ENCODE measurements around the gene BACH2.
A peak's percentile ranks its signal among the peaks of the same experiment; 100 is the strongest.
"Not testable (repeated sequence)": the region's sequence is repeated elsewhere in the genome, so short reads cannot be mapped to it uniquely, and the experiment has no call there.

The BACH2 gene

DNA sequence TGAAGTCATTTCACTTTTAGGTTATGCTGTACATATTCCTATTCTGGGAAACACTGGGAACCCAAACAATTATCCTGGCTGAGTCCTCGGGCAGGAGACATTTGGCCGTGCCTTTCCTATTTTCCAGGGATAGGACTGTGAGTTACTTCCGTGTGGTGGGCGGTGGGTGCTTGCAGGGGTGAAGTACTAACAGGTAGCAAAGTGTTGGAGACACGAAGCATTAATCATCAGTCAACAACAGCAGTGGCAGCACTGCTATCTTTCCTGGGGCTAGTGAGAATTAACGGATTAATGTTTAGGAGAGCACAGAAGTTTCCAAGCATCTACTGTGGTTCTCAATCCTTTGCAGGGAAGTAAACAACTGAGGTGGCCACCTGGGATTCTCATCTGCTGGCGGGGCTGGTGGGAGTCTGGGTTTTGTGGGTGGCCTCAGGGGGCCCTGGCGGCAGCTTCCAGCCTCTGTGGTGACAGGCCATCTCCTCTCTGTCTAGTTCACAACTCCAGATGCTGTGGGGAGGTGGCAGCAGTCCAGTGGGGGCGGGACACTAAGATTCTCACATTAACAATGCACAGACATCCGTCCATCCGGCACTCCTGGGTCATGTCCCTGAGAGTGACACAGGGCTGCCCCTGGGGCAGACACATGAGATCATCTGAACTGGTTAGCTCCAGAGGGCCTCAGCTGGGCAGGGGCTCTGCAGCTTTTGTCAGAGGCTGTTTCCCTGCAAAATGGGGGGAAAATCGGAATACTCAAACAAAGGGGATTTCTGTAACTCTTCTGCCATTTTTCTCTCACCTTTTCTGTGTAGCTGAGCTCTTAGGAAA lies 311.5 kb downstream of the BACH2 start:
- DNase-seq, result no peak

DNA sequence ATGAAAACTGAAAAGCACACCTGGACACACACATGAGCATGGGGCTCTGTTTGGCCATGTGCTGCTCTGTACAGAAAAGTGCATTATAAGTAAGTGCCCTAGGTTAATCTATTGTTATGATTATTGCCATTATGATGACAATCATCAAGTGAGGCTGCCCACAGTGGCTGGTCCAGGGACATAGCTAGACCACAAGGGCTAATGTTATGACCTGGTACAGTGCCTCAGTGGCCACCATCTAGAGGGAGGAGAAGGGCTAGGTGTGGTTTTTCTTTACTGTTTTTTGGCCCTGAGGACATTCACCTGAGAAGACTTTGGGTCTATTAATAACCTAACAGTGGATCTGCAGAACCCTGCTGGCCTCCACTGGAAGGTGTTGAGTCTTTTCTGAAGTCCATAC lies 316.3 kb downstream of the BACH2 start:
- no peak for DNase-seq

DNA sequence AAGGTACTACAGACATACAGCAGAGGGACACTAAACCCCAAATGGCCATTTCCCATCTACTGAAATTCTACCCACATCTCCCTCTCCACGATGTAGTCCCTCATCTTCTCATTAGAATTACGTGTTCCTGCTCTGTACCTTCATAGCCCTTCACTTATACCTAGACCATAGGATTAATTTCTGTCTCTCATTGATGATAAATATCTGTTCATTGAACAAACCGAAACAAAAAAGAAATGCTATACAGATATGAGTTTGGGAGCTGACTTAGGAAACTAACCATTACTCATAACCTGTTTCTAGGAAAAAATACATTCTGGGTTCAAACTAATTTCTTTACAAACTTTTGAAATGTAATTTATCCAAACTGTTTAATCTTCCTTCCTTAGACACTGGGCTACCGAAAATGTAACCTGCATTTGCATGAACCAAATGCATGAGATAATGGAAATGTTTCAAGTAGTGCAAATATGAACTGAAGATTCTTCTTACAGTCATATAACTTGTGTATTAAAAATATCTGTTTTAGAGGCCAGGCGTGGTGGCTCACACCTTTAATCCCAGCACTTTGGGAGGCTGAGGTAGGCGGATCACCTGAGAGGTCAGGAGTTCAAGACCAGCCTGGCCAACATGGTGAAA lies 317.0 kb downstream of the BACH2 start:
- DNase-seq, result no peak

DNA sequence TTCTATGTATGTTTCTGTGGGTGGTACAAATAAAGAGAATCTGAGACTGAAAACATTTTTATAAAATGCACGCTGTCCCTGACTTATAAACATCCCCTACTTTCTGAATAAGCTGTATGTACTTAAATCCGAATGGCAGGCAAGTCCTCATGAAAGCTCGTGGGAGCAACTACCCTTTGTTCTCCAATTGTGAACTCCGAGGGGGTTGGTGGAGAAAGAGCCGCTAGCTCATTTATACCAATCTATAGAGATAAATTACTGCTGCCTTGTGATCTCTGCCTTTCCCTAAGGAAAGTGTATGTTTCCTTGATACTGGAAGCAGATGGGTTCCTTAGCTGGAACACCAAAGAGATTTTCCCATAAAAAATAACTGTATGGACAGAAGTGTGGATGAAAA lies 317.9 kb downstream of the BACH2 start:
- DNase-seq, result no peak

DNA sequence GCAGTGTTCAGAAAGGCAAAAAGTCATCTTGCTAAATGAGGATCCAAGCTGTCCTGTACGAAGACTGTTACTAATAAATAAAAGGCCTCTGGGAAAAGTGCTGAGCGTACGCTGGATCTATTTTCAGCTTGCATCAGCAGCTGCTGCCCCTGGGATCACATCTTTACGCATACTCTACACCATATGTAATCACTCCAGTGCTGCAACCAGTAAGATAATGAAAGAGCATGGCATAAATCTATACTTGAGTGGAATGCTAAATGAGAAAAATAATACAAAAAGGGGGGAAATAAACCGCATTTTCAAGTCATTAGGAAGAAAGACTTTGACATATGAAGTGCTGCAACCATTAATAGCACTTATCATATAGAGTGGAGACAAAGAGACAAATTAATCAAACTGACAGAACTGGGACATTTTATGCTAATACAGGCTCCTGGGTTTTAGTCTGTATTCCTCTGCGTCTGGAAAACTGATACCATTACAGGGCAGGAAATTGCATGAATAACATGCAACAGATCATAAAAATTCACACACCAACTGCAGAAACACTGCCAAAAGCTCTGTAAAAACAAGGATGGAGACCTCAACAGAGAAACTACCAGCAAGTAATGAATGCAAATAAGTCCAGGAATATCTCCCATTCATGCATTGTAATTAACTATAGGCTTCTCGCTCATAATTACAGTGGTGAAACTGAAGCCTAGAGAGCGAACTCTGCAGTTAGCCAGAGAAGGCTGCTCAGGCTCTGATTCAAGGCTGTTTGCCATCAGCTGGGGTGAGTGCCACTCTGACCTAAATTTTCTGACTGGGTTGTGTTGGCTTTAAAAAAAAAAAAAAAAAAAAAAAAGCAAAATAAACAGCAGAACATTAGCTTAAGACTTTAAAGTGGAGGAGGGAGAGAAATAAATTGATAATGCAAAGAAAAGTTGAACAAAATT lies 318.6 kb downstream of the BACH2 start:
- DNase-seq, result no peak

DNA sequence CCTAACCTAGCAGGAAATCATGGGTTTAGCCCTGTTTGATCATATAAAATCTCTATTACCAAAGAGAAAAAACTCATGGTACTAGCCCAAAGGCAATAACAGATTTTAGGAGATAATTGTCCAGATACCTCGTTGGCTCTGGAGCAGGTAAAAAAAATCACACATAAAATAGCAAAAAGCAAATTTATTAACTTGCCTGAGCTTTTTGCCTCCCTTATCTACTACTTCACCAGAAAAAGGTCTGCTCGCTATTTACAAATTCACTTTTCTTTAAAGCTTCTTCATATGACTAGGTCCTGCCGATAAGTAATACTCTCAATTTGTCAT lies 320.0 kb downstream of the BACH2 start:
- no peak for DNase-seq

DNA sequence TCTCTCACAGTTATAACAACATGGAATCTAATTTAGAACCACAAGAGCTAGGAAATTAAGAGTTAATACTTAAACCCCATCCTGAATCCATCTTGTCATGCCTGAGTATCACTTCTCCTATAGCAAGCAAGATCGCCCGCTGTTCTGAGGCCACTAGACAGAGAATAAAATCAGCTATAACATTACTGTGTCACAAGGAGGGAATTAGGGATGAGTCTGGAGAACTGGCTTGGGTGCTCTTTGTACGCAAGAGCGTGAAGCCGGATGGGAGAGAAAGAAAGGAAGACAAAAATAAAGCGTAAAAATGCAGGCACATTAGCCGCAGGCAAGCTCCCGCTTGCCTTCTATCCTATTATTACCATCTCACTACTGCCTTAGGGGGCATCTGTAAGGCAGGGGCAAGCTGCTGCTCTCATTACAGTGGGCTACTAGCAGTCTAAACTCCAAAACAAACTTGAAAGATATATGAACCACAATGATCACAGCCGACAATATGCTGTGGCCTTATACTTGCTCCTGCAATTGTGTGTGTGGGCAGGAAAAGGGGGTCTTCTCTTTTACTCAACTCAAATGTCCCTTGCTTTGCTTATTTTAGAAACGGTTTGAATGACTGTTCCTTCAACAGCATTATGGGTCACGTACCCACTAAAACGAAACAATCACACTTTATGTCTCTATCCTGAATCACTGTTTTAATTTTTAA lies 320.5 kb downstream of the BACH2 start:
- no peak for DNase-seq

DNA sequence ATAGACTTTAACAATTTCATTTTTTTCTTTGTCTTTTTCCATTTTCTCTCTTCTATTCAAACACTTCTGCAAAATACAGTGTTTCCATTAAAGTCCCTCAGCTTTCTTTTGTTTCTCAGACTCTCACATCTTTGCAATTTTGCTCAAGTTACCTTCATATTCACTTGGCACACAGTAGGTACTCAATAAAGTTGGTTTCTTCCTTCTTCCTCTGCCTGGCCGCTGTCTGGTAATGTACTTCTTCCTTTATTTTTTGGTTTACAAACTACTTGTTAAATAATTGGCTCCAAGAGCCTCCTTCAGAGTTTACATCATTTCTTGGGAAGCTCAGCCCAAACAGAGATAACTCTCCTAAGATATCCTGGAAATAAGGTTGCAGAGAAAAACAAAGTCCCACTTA lies 321.3 kb downstream of the BACH2 start:
- DNase-seq, result no peak

DNA sequence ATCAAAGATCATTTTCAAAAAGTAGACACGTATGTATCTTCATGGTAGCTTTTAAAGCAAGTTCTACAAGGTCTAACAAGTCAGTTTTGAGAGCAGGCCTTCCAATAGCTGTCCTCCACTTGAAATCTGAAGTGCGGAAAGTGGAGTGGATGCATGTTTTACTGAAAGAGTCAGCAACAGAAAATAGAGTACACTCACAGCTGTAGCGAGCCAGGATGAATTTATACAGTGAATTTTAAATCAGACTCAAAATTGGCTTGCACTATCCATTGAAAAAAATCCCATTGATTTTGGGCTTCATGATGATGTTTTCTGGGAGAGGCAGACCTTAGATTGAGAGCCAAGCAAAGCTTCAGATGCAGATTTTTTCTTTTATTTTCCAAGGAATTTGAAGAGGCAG lies 321.8 kb downstream of the BACH2 start:
- no peak for DNase-seq

DNA sequence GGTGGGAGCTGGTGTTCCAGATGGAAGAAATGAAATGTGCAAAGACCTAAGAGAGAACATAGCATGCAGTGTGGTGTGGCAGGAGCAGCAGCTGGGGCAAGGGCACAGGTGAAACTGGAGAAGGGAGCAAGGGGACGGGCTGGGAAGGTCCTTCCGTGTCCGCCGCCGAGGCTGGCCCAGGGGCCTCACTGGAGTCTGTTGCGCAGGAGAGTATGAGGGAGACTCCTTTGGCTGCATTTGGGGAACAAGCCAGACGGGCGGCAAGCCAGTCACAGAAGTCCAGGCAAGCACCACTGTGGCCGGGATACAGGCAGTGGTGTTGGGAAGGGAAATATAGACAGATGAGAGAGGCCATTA lies 324.6 kb downstream of the BACH2 start:
- no peak for DNase-seq

DNA sequence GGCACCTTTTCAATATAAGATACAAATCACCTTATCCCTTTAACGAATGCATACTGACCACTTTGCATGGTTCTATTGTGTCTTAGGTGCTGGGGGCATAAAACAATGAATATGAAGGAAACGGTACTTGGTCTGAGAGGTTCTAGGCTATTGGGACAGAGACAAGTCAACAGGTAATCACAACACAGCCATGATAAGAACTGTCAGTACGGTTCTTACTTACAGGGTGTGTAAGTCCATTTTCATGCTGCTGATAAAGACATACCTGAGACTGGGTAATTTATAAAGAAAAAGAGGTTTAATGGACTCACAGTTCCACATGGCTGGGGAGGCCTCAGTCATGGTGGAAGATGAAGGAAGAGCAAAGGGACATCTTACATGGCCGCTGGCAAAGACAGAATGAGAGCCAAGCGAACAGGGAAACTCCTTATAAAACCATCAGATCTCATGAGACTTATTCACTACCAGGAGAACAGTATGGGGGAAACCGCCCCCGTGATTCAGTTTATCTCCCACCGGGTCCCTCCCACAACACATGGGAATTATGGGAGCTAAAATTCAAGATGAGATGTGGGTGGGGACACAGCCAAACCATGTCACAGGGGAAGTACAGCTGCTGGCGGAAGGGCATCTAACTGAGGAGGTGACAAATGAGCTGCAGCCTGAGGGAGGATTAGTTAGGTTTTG lies 325.2 kb downstream of the BACH2 start:
- DNase-seq, result not testable (repeated sequence)

DNA sequence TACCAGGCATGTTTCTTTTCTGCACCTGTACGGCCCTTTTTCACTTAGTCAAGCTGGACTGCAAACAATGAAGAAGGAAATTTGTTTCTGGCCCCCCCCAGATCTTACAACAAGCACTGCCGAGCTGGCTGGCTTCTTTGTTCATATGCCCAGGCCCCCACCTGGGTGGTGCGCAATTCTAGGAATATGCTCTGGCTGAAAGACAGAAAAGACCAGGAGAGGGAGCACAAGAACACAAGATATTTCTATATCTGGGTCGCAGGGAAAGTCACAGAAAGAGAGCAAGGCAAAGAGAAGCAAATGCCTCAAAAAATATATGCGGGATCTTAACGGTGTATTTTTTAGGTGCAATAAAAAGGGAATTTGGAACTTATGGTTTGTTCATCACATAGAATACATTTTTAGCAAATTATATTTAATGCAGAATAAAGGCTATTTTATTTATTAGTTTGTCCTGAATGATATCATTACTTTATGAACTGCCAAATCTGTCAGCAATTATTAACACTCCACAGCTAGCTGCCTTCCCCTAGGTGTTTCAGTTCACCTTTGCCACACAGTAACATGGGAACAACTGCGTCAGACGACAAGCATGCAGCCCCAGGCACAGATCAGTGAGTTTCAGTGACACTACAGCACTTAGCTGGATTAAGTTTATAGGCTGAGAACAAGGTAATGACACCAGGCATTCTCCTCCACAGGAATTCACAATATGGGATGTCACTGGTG lies 325.9 kb downstream of the BACH2 start:
- no peak for DNase-seq

DNA sequence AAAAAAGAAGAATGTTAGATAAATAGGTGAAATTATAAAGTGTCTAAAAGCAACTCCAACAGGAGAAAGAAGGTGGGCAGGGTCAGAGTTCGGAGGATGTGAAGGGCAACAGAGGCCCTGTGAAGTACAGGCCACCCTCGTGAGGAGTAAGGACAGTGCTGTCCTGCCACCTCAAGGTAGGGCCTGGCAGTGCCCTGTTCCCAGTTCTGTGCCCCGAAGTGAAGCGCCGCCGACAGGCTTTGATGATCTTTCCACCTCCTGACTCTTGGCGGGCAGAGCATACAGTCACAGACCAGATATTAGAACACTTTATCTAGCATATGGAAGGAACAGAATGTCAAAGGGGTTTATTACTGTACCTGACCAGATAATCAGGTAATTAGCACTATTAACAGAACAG lies 326.6 kb downstream of the BACH2 start:
- no peak for DNase-seq

DNA sequence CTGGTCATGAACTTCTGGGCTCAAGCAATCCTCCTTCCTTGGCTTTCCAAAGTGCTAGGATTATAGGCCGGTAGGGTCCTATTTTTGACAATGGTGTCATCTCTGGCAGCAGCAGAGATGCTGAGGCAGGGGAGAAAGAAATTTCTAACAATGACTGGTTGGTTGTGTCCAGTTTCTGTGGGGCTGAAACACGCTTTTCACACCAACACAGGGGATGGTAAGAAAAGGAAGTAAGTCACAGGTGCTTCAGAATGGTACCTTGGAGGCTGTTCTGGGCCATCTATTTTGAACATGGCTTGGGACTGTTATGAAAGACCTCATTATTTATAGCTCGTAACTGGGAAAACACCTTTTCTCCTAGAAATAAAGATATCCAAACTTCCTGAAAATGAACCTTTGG lies 329.7 kb downstream of the BACH2 start:
- DNase-seq, result no peak

DNA sequence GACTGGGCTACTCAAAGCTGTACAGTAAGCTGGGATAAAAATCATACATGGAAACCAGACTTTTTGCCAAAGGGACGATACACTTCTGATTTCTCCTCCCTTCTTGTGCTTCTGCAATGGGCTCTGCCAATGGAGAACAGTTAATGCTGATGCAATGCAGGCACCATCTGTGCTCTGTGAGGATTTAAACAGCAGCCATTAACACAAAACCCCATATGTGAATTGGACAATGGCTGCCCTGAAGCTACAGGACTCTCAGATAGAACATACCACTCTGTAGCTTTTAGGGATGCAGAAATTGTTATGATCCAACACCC lies 330.5 kb downstream of the BACH2 start:
- DNase-seq, result no peak

DNA sequence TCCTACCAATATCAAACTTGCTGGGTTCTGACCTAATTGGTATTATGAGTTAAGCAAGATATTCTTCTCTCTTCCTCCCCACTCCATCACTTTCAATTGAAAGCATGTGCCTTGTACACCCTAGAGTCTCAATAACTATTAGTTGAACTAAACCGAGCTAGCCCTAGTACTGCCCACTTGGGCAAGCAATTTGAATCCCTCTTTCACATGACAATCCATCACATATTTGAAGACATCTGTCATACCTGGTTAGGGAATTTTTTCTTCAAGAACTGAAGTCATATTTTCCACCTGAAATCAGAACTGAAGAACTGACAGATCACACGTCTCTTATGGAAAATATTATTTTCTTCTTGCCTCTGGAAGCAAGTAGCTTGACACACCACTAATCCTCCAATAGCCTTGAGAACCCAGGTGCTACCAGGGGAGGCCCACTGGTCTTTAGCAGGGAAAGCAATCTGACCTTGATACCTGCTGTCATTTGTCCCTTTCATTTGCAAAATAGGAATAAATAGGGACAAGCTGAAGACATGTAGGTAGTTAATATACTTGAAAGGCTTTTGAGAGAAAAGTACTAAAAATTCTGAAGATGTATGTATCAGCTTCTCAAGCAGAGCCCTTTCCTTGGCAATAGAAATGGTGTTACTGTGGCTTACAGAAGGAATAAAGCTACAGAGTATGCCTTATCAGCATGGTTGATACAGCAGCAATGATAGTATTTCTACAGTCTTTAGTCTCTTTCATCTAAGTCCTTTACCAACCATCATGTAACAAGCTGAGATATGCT lies 331.0 kb downstream of the BACH2 start:
- DNase-seq, result no peak

DNA sequence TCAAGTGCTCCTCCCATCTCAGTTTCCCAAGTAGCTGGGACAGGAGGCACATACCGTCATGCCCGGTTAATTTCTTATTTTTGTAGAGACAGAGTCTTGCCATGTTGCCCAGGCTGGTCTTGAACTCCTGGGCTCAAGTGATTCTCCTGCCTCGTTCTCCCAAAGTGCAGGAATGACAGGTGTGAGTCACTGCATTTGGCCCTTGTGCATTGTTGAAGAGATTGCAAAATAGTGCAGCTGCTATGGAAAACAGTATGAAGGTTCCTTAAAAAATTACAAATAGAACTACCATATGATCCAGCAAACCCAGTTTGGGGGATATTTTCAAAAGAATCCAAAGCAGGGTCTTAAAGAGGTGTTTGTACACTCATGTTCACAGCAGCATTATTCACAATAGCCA lies 333.3 kb downstream of the BACH2 start:
- no peak for DNase-seq

DNA sequence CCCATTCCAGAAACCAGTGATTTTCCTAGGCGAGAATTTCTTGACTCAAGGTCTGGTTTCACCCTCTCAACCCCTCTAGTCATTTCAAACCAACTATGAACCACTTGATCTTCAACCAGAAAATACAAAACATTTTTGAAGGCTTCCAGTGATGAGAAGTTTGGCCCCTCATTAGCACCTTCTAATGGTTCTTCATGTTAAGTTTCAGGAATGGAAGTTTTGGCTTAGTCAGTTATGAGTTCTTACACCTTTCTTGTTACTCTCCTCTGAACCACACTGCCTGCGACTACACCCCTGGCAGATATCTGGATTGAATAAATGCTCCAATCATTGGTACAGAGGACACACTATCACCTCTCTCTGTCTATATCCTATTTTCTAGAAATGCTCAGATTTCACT lies 335.2 kb downstream of the BACH2 start:
- DNase-seq, result no peak

DNA sequence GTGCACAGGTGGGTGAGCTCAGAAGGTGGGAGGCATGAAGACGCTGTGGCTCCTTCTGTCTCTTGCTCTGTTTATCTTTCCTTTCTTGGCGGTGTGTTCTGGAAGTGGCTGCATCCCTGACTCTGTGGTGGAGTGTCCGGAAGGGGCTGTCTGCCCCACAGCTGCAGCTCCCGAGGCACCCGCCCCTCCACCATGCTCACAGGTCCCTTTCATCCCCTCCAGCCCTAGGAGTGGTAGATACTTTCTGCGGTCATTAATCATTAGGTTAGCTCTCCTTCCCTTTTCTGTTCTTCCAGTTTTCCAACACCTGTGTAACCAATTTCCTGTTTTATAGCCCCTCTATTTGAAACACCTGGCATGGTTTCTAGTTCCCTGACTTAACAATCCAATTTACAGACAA lies 336.8 kb downstream of the BACH2 start:
- no peak for DNase-seq

DNA sequence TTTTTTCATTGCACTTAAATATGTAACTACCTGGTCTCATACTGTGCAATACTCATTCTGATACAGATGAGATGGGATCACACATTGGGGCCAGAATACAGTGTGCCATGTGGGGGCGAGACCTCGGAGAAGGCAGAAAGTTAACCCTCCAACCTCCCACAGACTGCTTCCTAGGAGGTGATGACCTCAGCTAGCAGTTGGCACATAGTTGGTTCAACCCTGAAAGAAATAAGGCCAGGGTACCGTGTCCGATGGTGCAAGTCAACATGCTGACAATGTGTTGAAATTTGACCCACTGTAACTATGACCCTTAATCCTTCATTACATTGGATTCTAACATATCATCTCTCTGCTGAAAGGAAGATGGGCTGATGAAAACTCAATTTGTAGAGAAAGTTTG lies 340.5 kb downstream of the BACH2 start:
- peak in 1 of 2 donors; percentile 36 for DNase-seq

DNA sequence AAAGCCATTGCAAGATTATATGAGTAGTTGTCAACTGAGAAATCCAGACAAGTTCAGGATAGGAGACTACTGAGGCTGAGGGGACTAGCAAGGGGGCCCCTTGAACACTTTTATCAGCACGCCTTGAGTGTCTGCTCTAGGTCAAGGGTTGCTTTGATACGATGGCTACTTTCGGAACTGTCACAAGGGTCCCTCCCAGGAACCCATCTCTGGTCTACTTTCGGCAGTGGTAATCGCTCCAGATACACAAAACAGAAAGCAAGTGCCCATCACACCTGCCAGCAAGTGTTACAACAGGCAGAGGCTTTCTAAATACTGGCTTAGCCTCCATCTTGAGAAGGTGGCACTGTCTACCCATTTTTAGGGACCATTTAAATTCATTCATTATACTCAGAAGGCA lies 341.3 kb downstream of the BACH2 start:
- no peak for DNase-seq
